Lower lobe of right lung (tissue), 2 donors: ENCODE data around the gene AP4M1. TPM values are rescaled to one million over a fixed set of nuclear protein-coding genes. Genes with fewer than 3 reads are reported as not detected.
A peak's percentile ranks its signal among the peaks of the same experiment; 100 is the strongest.

Experiments
- ATAC-seq, 2 donors: fragments of 200-7000 bp; cut with Tn5 transposase; one replicate each; pipeline ENCODE4 v1.9.1; 2020 to 2022; ENCODE audit warnings: mild to moderate bottlenecking in 2 of 2, moderate library complexity in 2 of 2
- DNase-seq: peaks from one replicate; pipeline ENCODE4 v3.0.0-alpha.2; 2020
- H3K27ac ChIP-seq: fragments of 200-600 bp; one replicate; pipeline ENCODE4 v1.8.0; 2022
- H3K27me3 ChIP-seq: fragments of 200-600 bp; one replicate; pipeline ENCODE4 v1.8.0; 2022; ENCODE audit warnings: low read depth
- H3K36me3 ChIP-seq: fragments of 200-600 bp; one replicate; pipeline ENCODE4 v1.8.0; 2022; ENCODE audit warnings: mild to moderate bottlenecking
- H3K4me1 ChIP-seq: fragments of 200-600 bp; one replicate; pipeline ENCODE4 v1.8.0; 2022
- H3K4me3 ChIP-seq: fragments of 200-600 bp; one replicate; pipeline ENCODE4 v1.8.0; 2022; ENCODE audit warnings: mild to moderate bottlenecking
- H3K9me3 ChIP-seq: fragments of 200-600 bp; one replicate; pipeline ENCODE4 v1.8.0; 2022
- intact Hi-C: fragments of 100-400 bp; cut with DNase I; formaldehyde crosslinking; loops from one replicate; pipeline ENCODE4 v1.11.0; 2022
- long read RNA-seq: library from polyadenylated mRNA; unstranded; transcript quantifications from one replicate; pipeline ENCODE4 v2.0.0, GENCODE V29; 2021
- total RNA-seq: library from RNA; stranded (reverse); fragmentation: NEBNext Ultra II Directional; extraction: Animal tissue kit (Norgen Biotek cat#: 25700); gene quantifications from one replicate; pipeline ENCODE4 v1.2.1, GENCODE V29; 2021
- TF ChIP-seq, protein P1 (sequence below): fragments of 200-600 bp; IDR thresholded peaks from one replicate; pipeline ENCODE4 v1.8.0; 2022; ENCODE audit warnings: antibody characterized with exemption, mild to moderate bottlenecking
- donor health status: DM: no; HTN: yes; CAD: no; lungs with severe emphysema.

AP4M1 gene, protein sequence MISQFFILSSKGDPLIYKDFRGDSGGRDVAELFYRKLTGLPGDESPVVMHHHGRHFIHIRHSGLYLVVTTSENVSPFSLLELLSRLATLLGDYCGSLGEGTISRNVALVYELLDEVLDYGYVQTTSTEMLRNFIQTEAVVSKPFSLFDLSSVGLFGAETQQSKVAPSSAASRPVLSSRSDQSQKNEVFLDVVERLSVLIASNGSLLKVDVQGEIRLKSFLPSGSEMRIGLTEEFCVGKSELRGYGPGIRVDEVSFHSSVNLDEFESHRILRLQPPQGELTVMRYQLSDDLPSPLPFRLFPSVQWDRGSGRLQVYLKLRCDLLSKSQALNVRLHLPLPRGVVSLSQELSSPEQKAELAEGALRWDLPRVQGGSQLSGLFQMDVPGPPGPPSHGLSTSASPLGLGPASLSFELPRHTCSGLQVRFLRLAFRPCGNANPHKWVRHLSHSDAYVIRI
- total RNA-seq: 16.5 TPM
- long read RNA-seq, transcript AP4M1-201 (15 exons, 1,817 nt): major isoform, 20 of 37 reads
- long read RNA-seq, partial matches to known transcripts: 3 of 37 reads
- long read RNA-seq, other reads (novel, unspliced or antisense): 13 of 37 reads

DNA sequence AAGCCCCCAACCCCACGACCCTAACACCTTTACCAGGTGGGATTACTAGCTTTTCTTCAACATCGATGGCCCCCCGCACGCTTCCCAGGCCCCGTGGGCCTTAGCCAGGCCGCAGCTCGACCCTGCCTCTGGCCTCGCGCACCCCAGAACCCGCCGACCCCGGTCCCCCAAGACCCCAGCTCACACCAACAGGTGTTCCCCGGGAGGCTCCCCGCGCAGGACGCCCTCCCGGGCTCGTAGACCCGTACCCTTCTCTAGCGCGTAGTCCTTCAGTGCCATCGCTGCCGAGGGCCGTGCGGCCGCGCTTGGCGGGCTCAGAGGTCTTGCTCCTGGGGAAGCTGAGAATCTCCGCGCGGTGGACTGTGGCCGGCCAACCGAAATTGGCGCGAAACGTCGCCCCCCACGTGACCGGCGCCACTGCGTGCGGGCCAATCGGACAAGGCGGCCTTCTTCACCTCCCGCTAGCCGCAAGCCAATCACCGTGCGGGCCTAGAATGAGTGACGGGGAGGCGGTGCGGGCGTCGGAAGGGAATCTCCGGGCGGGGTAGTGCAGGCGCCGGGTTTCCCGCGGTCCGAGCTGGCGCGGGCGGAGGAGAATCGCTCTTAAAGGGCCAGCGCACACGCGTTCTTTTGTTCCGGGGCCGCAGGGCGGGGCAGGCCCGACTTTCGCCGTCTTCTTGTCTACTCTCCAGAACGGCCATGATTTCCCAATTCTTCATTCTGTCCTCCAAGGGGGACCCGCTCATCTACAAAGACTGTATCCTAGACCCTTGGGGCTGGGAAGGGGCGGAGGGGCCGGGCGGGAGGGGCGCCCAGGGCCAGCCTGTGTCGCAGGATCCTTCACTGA lies at the start of gene AP4M1, which contains the start of gene MCM7:
Gene AP4M1, plus strand, starts transcription at position 628 of the 847 bp plus-strand sequence. Its CDS starts 72 bp downstream, at position 700.
Gene MCM7, minus strand, starts transcription at position 382 of the 847 bp plus-strand sequence. Its CDS starts 103 bp downstream, at position 279.
- Histone ChIP-seq H3K27me3 (no peaks in the 10 kb centered on the region), H3K4me1 (peaks cover 24% of the 10 kb centered on the region), H3K27ac (peak within 1 kb of the TSS; percentile 91), H3K4me3 (peak within 1 kb of the TSS; percentile 97), H3K9me3 (no peaks in the 10 kb centered on the region), H3K36me3 (peaks cover 68% of the 10 kb centered on the region)
- intact Hi-C loops: no loop called here
- peak; percentile 97 for ATAC-seq
- peak; percentile 99 for DNase-seq
- TF ChIP-seq, protein P1, sequence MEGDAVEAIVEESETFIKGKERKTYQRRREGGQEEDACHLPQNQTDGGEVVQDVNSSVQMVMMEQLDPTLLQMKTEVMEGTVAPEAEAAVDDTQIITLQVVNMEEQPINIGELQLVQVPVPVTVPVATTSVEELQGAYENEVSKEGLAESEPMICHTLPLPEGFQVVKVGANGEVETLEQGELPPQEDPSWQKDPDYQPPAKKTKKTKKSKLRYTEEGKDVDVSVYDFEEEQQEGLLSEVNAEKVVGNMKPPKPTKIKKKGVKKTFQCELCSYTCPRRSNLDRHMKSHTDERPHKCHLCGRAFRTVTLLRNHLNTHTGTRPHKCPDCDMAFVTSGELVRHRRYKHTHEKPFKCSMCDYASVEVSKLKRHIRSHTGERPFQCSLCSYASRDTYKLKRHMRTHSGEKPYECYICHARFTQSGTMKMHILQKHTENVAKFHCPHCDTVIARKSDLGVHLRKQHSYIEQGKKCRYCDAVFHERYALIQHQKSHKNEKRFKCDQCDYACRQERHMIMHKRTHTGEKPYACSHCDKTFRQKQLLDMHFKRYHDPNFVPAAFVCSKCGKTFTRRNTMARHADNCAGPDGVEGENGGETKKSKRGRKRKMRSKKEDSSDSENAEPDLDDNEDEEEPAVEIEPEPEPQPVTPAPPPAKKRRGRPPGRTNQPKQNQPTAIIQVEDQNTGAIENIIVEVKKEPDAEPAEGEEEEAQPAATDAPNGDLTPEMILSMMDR: no peak

DNA sequence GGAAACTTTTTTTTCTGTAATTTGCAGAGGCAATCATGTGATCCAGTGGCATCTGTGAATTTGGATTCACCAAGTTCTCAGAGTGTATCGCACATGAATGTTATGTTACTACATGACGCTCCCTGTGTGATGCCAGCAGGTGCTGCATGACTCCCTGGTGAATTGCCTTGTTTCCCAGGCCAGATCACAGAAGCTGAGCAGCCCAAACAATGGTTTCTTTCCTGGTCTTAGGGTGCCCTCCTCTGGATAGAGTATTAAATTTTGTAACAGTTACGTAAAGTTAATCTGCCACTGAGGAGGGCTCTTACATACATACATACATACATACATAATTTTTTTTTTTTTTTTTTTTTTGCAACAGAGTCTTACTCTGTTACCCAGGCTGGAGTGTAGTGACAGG lies 48.2 kb upstream of the AP4M1 start:
- Histone ChIP-seq H3K9me3 (no peaks in the 10 kb centered on the region), H3K27me3 (no peaks in the 10 kb centered on the region), H3K4me1 (peaks cover 12% of the 10 kb centered on the region), H3K36me3 (peaks cover 24% of the 10 kb centered on the region), H3K27ac (no peak overlapping the region), H3K4me3 (no peak overlapping the region)
- peak; percentile 63 to 64 for ATAC-seq
- no peak for DNase-seq
- intact Hi-C loops: no loop called here
- TF ChIP-seq, protein P1: no peak

DNA sequence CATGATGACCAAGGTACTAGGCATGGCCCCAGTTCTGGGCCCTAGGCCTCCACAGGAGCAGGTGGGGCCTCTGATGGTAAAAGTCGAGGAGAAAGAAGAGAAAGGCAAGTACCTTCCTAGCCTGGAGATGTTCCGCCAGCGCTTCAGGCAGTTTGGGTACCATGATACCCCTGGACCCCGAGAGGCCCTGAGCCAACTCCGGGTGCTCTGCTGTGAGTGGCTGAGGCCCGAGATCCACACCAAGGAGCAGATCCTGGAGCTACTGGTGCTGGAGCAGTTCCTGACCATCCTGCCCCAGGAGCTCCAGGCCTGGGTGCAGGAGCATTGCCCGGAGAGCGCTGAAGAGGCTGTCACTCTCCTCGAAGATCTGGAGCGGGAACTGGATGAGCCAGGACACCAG lies 44.4 kb upstream of the AP4M1 start:
- TF ChIP-seq, protein P1: no peak
- H3K27me3 ChIP-seq: no peaks in the 10 kb centered on the region
- H3K9me3 ChIP-seq: no peaks in the 10 kb centered on the region
- DNase-seq (no peak), ATAC-seq (no peak)
- no peaks in the 10 kb centered on the region for H3K4me1 ChIP-seq
- no peak overlapping the region for H3K27ac ChIP-seq
- intact Hi-C loops: no loop called here
- no peak overlapping the region for H3K4me3 ChIP-seq
- H3K36me3 ChIP-seq: peaks cover 61% of the 10 kb centered on the region

DNA sequence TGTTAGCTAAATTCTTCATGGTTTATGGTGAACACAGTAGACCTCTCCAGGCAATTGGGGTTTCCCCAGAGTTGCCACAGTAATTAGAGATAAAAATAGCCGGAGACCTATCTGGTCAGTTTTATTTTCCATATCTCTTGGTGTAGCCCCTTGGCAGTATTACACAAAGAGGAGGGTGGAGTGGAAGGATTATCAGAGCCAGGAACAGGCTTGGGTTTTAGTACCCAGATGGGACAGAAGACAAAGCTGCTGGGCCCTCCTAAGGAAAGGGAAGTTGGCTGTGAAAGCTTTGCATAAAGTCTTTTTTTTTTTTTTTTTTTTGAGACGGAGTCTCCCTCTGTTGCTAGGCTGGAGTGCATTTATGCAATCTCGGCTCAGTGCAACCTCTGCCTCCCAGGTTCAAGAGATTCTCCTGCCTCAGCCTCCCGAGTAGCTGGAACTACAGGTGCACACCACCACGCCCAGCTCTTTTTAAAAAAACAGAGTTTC lies 42.1 kb upstream of the AP4M1 start:
- peaks cover 78% of the 10 kb centered on the region for H3K36me3 ChIP-seq
- no peak overlapping the region for H3K27ac ChIP-seq
- intact Hi-C loops: no loop called here
- DNase-seq (no peak), ATAC-seq (no peak)
- H3K9me3 ChIP-seq: no peaks in the 10 kb centered on the region
- no peaks in the 10 kb centered on the region for H3K27me3 ChIP-seq
- H3K4me3 ChIP-seq: no peak overlapping the region
- TF ChIP-seq, protein P1: no peak
- no peaks in the 10 kb centered on the region for H3K4me1 ChIP-seq

DNA sequence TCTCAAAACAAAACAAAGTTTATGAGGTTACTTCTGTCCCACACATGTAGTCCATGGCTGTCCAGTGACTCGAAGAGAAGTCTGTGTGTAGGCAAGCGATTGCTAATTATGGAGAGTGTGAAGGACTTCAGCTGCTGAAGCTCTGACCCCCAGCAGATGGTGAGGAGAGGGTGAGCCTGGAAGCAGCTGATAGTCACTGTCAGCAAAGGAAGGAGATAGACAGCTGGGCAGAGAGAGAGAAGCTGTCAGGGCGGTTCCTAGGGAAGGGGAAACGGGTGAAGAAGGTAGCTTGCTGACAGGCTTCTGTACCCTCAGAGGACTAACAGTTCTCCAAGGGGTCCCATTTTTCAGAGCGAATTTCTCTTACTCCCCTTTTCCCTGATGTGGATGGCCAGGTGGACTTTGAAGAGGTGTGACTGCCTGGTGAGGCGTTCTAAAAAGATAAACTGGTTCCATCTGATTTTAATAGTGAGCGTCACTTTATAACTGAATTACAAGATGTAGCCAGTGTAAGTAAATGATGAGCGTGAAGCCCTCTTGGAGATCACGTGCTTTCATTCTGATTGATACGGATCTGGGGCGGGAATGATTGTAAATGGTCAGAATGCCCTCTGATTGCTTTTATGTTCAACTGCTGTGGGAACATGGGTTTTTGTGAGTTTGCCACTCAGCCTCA lies 39.8 kb upstream of the AP4M1 start:
- DNase-seq (no peak), ATAC-seq (no peak)
- TF ChIP-seq, protein P1: no peak
- Histone ChIP-seq H3K27ac (no peak overlapping the region), H3K4me3 (no peak overlapping the region), H3K4me1 (peaks cover 11% of the 10 kb centered on the region), H3K36me3 (peaks cover 80% of the 10 kb centered on the region), H3K27me3 (no peaks in the 10 kb centered on the region), H3K9me3 (no peaks in the 10 kb centered on the region)
- intact Hi-C loops: no loop called here
